Measurements from ENCODE around the gene TOMM40L. TPM values are rescaled to one million over a fixed set of nuclear protein-coding genes. Genes with fewer than 3 reads are reported as not detected.
"Not testable (repeated sequence)": the region's sequence is repeated elsewhere in the genome, so short reads cannot be mapped to it uniquely, and the experiment has no call there.

TOMM40L gene
- total and polyA plus RNA-seq, 12 donors, result 7.0 to 18.4 (median 11.9) TPM

- Histone ChIP-seq H3K27me3 (no peaks in the 10 kb centered on the region), H3K36me3 (replicated peaks in 1 of 2) (no peaks in the 10 kb centered on the region), H3K4me3 (no peak within 1 kb of the TSS), H3K27ac (no peak within 1 kb of the TSS), H3K9me3 (replicated peaks in 1 of 3) (no peaks in the 10 kb centered on the region), H3K4me1 (replicated peaks in 1 of 2) (no peaks in the 10 kb centered on the region)
- WGBS, 4 donors, result 62 to 72% (median 64%) methylated on average over 4 of the region's 4 CpGs
- no peak for TF ChIP-seq CTCF (IDR thresholded peaks at IDR 0.05)
- no peak for TF ChIP-seq POLR2A (IDR thresholded peaks at IDR 0.05)
- no peak for DNase-seq
- intact Hi-C loops (cut with DNase I), result no loop called here
These were observed 12.2 kb downstream of the TOMM40L start, which contains the start of gene NR1I3 for GRCh38 chr1:161238039-161238473. NR1I3 (minus strand) TSS chr1:161238203; CDS start chr1:161236565, 1,638 bp downstream.

GRCh38 chr1:161241682-161242081 is 15.8 kb downstream of the TOMM40L start:
- DNase-seq, result no peak
- TF ChIP-seq POLR2A (IDR thresholded peaks at IDR 0.05) (no peak), CTCF (IDR thresholded peaks at IDR 0.05) (no peak)
- Histone ChIP-seq H3K36me3 (replicated peaks in 1 of 2) (no peaks in the 10 kb centered on the region), H3K27ac (no peak overlapping the region), H3K4me3 (no peak overlapping the region), H3K27me3 (no peaks in the 10 kb centered on the region), H3K9me3 (replicated peaks in 1 of 3) (no peaks in the 10 kb centered on the region), H3K4me1 (replicated peaks in 1 of 2) (no peaks in the 10 kb centered on the region)
- 75 to 88% (median 84%) methylated on average over 3 of the region's 3 CpGs for WGBS, 4 donors
- intact Hi-C loops (cut with DNase I), result no loop called here

GRCh38 chr1:161242313-161242712 is 16.5 kb downstream of the TOMM40L start:
- H3K27me3 ChIP-seq, result no peaks in the 10 kb centered on the region
- no peaks in the 10 kb centered on the region for H3K9me3 ChIP-seq (replicated peaks in 1 of 3)
- 65 to 75% (median 70%) methylated on average over 2 of the region's 2 CpGs for WGBS, 4 donors
- no peak overlapping the region for H3K4me3 ChIP-seq
- no peak overlapping the region for H3K27ac ChIP-seq
- TF ChIP-seq POLR2A (IDR thresholded peaks at IDR 0.05), result no peak
- no peak for TF ChIP-seq CTCF (IDR thresholded peaks at IDR 0.05)
- no peak for DNase-seq
- H3K36me3 ChIP-seq (replicated peaks in 1 of 2), result no peaks in the 10 kb centered on the region
- no peaks in the 10 kb centered on the region for H3K4me1 ChIP-seq (replicated peaks in 1 of 2)
- intact Hi-C loops (cut with DNase I), result no loop called here

GRCh38 chr1:161244888-161245287 is 19.0 kb downstream of the TOMM40L start:
- no peak overlapping the region for H3K27ac ChIP-seq
- no peaks in the 10 kb centered on the region for H3K9me3 ChIP-seq (replicated peaks in 1 of 3)
- 79 to 94% (median 93%) methylated on average over 4 of the region's 4 CpGs for WGBS, 4 donors
- TF ChIP-seq POLR2A (IDR thresholded peaks at IDR 0.05), result no peak
- no peak for TF ChIP-seq CTCF (IDR thresholded peaks at IDR 0.05)
- no peak for DNase-seq
- H3K4me1 ChIP-seq (replicated peaks in 1 of 2), result no peaks in the 10 kb centered on the region
- H3K27me3 ChIP-seq, result no peaks in the 10 kb centered on the region
- H3K36me3 ChIP-seq (replicated peaks in 1 of 2), result no peaks in the 10 kb centered on the region
- H3K4me3 ChIP-seq, result no peak overlapping the region
- intact Hi-C loops (cut with DNase I), result no loop called here

GRCh38 chr1:161250100-161250499 is 24.2 kb downstream of the TOMM40L start:
- H3K27ac ChIP-seq; H3K36me3 ChIP-seq (replicated peaks in 1 of 2); H3K4me1 ChIP-seq (replicated peaks in 1 of 2); H3K9me3 ChIP-seq (replicated peaks in 1 of 3); H3K4me3 ChIP-seq; H3K27me3 ChIP-seq; intact Hi-C loops (cut with DNase I); DNase-seq: not testable (repeated sequence)
- 72 to 84% (median 77%) methylated on average over 5 of the region's 5 CpGs for WGBS, 4 donors

Measured in adrenal gland (tissue), 12 donors.